HCT116 (cell line): ENCODE results near the gene MFRP. TPM values are rescaled to one million over a fixed set of nuclear protein-coding genes. Genes with fewer than 3 reads are reported as not detected.

Experiments used
- ATAC-seq: fragments of 200-7000 bp; cut with Tn5 transposase; 2 replicates; pipeline ENCODE4 v1.9.1; 2020; ENCODE audit warnings: mild to moderate bottlenecking, moderate library complexity
- BruUV-seq: library from RNA; stranded (reverse); fragments of 400-500 nt; replicated peaks from 2 replicates; lab custom pipeline; 2021; lab: Mats Ljungman, UMichigan
- CTCF ChIA-PET: fragments of 300-600 bp; sonication (Branson Sonifier 250); formaldehyde crosslinking; loops from one replicate; lab custom pipeline; 2021; ENCODE audit warnings: antibody characterized with exemption; lab: Charles Lee
- POLR2A ChIA-PET: fragments of 300-600, 350-600 bp; sonication (Branson Sonifier 250); formaldehyde crosslinking; loops from one replicate; lab custom pipeline; 2021; ENCODE audit warnings: antibody characterized with exemption; lab: Charles Lee
- RAD21 ChIA-PET, 2 experiments: fragments of 300-600 bp; sonication (Branson Sonifier 250); formaldehyde crosslinking; loops; one replicate each; lab custom pipeline; 2023; ENCODE audit warnings: low total read pairs in 2 of 2; ENCODE audit not compliant: uncharacterized antibody in 2 of 2, unreplicated experiment in 2 of 2, low non-redundant PET in 1 of 2; lab: Charles Lee
- DNase-seq: peaks from one replicate; pipeline ENCODE4 v3.0.0-alpha.2; 2010; ENCODE audit warnings: low read depth, low spot score
- H2AFZ ChIP-seq: fragments of 200-600 bp; shearing (Covaris generic), sonication (generic); 2 replicates; pipeline ENCODE4 v1.6.1; 2017; ENCODE audit warnings: low read depth, mixed run types, mixed read lengths, antibody characterized with exemption, low read length; ENCODE audit not compliant: poor library complexity, severe bottlenecking
- H3K27ac ChIP-seq: 2 replicates; pipeline ENCODE4 v1.5.1; 2012; ENCODE audit warnings: low read depth, low read length
- H3K27me3 ChIP-seq: fragments of 200-600 bp; sonication (generic); 2 replicates; pipeline ENCODE4 v1.6.1; 2016; ENCODE audit warnings: mixed run types, low read length, mixed read lengths; ENCODE audit not compliant: insufficient read depth
- H3K36me3 ChIP-seq, 2 experiments: fragments of 200-500 bp in 1 of 2; fragments of 200-600 bp in 1 of 2; sonication (Bioruptor generic) in 1 of 2; sonication (generic) in 1 of 2; 2 replicates each; pipeline versions ENCODE4 v1.5.1 to v1.6.1; 2014 to 2016; ENCODE audit warnings: low read length in 2 of 2, inconsistent platforms in 1 of 2, mixed read lengths in 1 of 2, mixed run types in 1 of 2; ENCODE audit not compliant: insufficient read depth in 2 of 2, control insufficient read depth in 1 of 2
- H3K4me1 ChIP-seq, 2 experiments: fragments of 200-600 bp in 1 of 2; sonication (generic) in 1 of 2; 2 replicates each; pipeline versions ENCODE4 v1.5.1 to v1.6.1; 2012 to 2017; ENCODE audit warnings: low read length in 2 of 2, inconsistent platforms in 1 of 2, mild to moderate bottlenecking in 1 of 2, mixed read lengths in 1 of 2, mixed run types in 1 of 2, moderate library complexity in 1 of 2; ENCODE audit not compliant: insufficient read depth in 2 of 2, control insufficient read depth in 1 of 2
- H3K4me2 ChIP-seq: fragments of 200-600 bp; sonication (generic); 2 replicates; pipeline ENCODE4 v1.6.1; 2017; ENCODE audit warnings: mixed run types, low read length, mixed read lengths
- H3K4me3 ChIP-seq, 2 experiments: fragments of 200-600 bp in 1 of 2; sonication (generic) in 1 of 2; replicated peaks in 1 of 2; 2 replicates each; pipeline ENCODE4 v1.5.1; 2011 to 2016; ENCODE audit warnings: low read length in 2 of 2, control low read depth in 1 of 2, low read depth in 1 of 2, mild to moderate bottlenecking in 1 of 2, mixed read lengths in 1 of 2, mixed run types in 1 of 2
- H3K79me2 ChIP-seq: fragments of 200-600 bp; sonication (generic); 2 replicates; pipeline ENCODE4 v1.6.1; 2017; ENCODE audit warnings: mild to moderate bottlenecking, mixed run types, low read length, moderate library complexity, mixed read lengths; ENCODE audit not compliant: insufficient read depth
- H3K9ac ChIP-seq: fragments of 200-600 bp; sonication (generic); 2 replicates; pipeline ENCODE4 v1.6.1; 2016; ENCODE audit warnings: low read length, mixed read lengths
- H3K9me2 ChIP-seq: fragments of 200-600 bp; sonication (generic), shearing (Covaris generic); 2 replicates; pipeline ENCODE4 v1.6.1; 2017; ENCODE audit warnings: mixed run types, mild to moderate bottlenecking, moderate library complexity; ENCODE audit not compliant: insufficient read depth
- H3K9me3 ChIP-seq, 2 experiments: fragments of 200-500 bp in 1 of 2; fragments of 200-600 bp in 1 of 2; sonication (Bioruptor generic) in 1 of 2; sonication (generic) in 1 of 2; 2 replicates each; pipeline ENCODE4 v1.6.1; 2014 to 2017; ENCODE audit warnings: low read length in 2 of 2, mixed read lengths in 2 of 2, inconsistent platforms in 1 of 2, low read depth in 1 of 2, mild to moderate bottlenecking in 1 of 2, mixed run types in 1 of 2, moderate library complexity in 1 of 2; ENCODE audit not compliant: control insufficient read depth in 1 of 2, insufficient read depth in 1 of 2
- H4K20me1 ChIP-seq: fragments of 200-600 bp; sonication (generic), shearing (Covaris generic); 2 replicates; pipeline ENCODE4 v1.6.1; 2017; ENCODE audit warnings: mixed run types, mild to moderate bottlenecking, moderate library complexity; ENCODE audit not compliant: insufficient read depth
- CBX3 ChIP-seq: IDR thresholded peaks from 2 replicates; pipeline ENCODE4 v1.6.1; 2012; ENCODE audit warnings: low read depth
- CEBPB ChIP-seq: IDR thresholded peaks from 2 replicates; pipeline ENCODE4 v1.6.1; 2012; ENCODE audit warnings: low read depth
- EGR1 ChIP-seq: IDR thresholded peaks from 2 replicates; pipeline ENCODE4 v1.6.1; 2012; ENCODE audit warnings: low read depth
- ELF1 ChIP-seq: IDR thresholded peaks from 2 replicates; pipeline ENCODE4 v1.6.1; 2012; ENCODE audit warnings: low read depth, borderline replicate concordance
- EZH2 ChIP-seq: fragments of 200-600 bp; sonication (generic); IDR thresholded peaks from 2 replicates; pipeline ENCODE4 v1.6.1; 2017; ENCODE audit warnings: antibody characterized with exemption, mixed run types
- EZH2phosphoT487 ChIP-seq: fragments of 200-600 bp; IDR thresholded peaks from 2 replicates; pipeline ENCODE4 v1.6.1; 2018; ENCODE audit warnings: antibody characterized with exemption, borderline replicate concordance
- FOSL1 ChIP-seq: IDR thresholded peaks from 2 replicates; pipeline ENCODE4 v1.6.1; 2012; ENCODE audit warnings: low read depth
- JUND ChIP-seq: IDR thresholded peaks from 2 replicates; pipeline ENCODE4 v1.6.1; 2012
- POLR2A ChIP-seq: IDR thresholded peaks from 2 replicates; pipeline ENCODE4 v1.7.0; 2011; ENCODE audit warnings: borderline replicate concordance; ENCODE audit not compliant: insufficient read depth, insufficient read length; ENCODE audit errors: extremely low read depth
- POLR2AphosphoS5 ChIP-seq: IDR thresholded peaks from 2 replicates; pipeline ENCODE4 v1.6.1; 2011; ENCODE audit warnings: mild to moderate bottlenecking, low read depth, low read length, moderate library complexity
- RAD21 ChIP-seq: IDR thresholded peaks from 2 replicates; pipeline ENCODE4 v1.6.1; 2012; ENCODE audit warnings: low read depth, mild to moderate bottlenecking
- SIN3A ChIP-seq: IDR thresholded peaks from 2 replicates; pipeline ENCODE4 v1.6.1; 2012; ENCODE audit warnings: low read depth
- SP1 ChIP-seq: IDR thresholded peaks from 2 replicates; pipeline ENCODE4 v1.6.1; 2012; ENCODE audit warnings: low read depth
- SRF ChIP-seq: IDR thresholded peaks from 2 replicates; pipeline ENCODE4 v1.6.1; 2012; ENCODE audit warnings: low read depth
- TCF7L2 ChIP-seq: IDR thresholded peaks from 2 replicates; pipeline ENCODE4 v1.7.0; 2011; ENCODE audit warnings: borderline replicate concordance, inconsistent platforms; ENCODE audit not compliant: insufficient read depth, insufficient read length; ENCODE audit errors: extremely low read depth
- ZFX ChIP-seq: fragments of 450-650 bp; IDR thresholded peaks from 2 replicates; pipeline ENCODE4 v1.6.1; 2017
- intact Hi-C: fragments of 100-400 bp; cut with micrococcal nuclease; formaldehyde crosslinking; loops from 2 replicates; pipeline ENCODE4 v1.10.0; 2022
- total RNA-seq: library from RNA; stranded (reverse); gene quantifications from one replicate; pipeline ENCODE4 v1.2.1, GENCODE V29; 2021; ENCODE audit not compliant: unreplicated experiment
- TF ChIP-seq, protein P1 (sequence below): IDR thresholded peaks from 2 replicates; pipeline ENCODE4 v1.6.1; 2012
- TF ChIP-seq, protein P2 (sequence below): IDR thresholded peaks from 2 replicates; pipeline ENCODE4 v1.6.1; 2012; ENCODE audit warnings: low read depth
- TF ChIP-seq, protein P3 (sequence below), 3 experiments: fragments of 200-600 bp in 1 of 3; sonication (generic) in 1 of 3; IDR thresholded peaks in 2 of 3; conservative IDR thresholded peaks in 1 of 3; 2 replicates each; pipeline ENCODE4 v1.5.1; 2012 to 2017; ENCODE audit warnings: low read depth in 2 of 3, low read length in 2 of 3, antibody characterized with exemption in 1 of 3, borderline replicate concordance in 1 of 3, control low read depth in 1 of 3, mild to moderate bottlenecking in 1 of 3, mixed read lengths in 1 of 3, mixed run types in 1 of 3, moderate library complexity in 1 of 3; ENCODE audit not compliant: insufficient read depth in 1 of 3

Gene MFRP
- total RNA-seq, 1 experiment from 2014 or later, result not detected

- ATAC-seq, result no peak
- TF ChIP-seq SRF, result no peak
- TF ChIP-seq JUND, result no peak
- TF ChIP-seq, protein P1, sequence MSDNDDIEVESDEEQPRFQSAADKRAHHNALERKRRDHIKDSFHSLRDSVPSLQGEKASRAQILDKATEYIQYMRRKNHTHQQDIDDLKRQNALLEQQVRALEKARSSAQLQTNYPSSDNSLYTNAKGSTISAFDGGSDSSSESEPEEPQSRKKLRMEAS, result no peak
- TF ChIP-seq EZH2, result no peak
- TF ChIP-seq RAD21, result no peak
- no peak for TF ChIP-seq EGR1
- TF ChIP-seq ELF1, result no peak
- TF ChIP-seq EZH2phosphoT487, result no peak
- no peak for TF ChIP-seq FOSL1
- no peak for TF ChIP-seq SP1
- TF ChIP-seq, protein P2, sequence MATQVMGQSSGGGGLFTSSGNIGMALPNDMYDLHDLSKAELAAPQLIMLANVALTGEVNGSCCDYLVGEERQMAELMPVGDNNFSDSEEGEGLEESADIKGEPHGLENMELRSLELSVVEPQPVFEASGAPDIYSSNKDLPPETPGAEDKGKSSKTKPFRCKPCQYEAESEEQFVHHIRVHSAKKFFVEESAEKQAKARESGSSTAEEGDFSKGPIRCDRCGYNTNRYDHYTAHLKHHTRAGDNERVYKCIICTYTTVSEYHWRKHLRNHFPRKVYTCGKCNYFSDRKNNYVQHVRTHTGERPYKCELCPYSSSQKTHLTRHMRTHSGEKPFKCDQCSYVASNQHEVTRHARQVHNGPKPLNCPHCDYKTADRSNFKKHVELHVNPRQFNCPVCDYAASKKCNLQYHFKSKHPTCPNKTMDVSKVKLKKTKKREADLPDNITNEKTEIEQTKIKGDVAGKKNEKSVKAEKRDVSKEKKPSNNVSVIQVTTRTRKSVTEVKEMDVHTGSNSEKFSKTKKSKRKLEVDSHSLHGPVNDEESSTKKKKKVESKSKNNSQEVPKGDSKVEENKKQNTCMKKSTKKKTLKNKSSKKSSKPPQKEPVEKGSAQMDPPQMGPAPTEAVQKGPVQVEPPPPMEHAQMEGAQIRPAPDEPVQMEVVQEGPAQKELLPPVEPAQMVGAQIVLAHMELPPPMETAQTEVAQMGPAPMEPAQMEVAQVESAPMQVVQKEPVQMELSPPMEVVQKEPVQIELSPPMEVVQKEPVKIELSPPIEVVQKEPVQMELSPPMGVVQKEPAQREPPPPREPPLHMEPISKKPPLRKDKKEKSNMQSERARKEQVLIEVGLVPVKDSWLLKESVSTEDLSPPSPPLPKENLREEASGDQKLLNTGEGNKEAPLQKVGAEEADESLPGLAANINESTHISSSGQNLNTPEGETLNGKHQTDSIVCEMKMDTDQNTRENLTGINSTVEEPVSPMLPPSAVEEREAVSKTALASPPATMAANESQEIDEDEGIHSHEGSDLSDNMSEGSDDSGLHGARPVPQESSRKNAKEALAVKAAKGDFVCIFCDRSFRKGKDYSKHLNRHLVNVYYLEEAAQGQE, result no peak
- TF ChIP-seq POLR2A, result no peak
- TF ChIP-seq CEBPB, result no peak
- TF ChIP-seq POLR2AphosphoS5, result no peak
- TF ChIP-seq TCF7L2, result no peak
- TF ChIP-seq, protein P3, sequence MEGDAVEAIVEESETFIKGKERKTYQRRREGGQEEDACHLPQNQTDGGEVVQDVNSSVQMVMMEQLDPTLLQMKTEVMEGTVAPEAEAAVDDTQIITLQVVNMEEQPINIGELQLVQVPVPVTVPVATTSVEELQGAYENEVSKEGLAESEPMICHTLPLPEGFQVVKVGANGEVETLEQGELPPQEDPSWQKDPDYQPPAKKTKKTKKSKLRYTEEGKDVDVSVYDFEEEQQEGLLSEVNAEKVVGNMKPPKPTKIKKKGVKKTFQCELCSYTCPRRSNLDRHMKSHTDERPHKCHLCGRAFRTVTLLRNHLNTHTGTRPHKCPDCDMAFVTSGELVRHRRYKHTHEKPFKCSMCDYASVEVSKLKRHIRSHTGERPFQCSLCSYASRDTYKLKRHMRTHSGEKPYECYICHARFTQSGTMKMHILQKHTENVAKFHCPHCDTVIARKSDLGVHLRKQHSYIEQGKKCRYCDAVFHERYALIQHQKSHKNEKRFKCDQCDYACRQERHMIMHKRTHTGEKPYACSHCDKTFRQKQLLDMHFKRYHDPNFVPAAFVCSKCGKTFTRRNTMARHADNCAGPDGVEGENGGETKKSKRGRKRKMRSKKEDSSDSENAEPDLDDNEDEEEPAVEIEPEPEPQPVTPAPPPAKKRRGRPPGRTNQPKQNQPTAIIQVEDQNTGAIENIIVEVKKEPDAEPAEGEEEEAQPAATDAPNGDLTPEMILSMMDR (IDR thresholded peaks at IDR 0.05 in 2 of 3, conservative IDR thresholded peaks at IDR 0.05 in 1 of 3; ENCODE audit: borderline replicate concordance in 1 of 3, insufficient read depth in 1 of 3, low read depth in 2 of 3, low read length in 2 of 3), result no peak
- no peak for TF ChIP-seq CBX3
- TF ChIP-seq SIN3A, result no peak
- no peak for TF ChIP-seq ZFX
These were observed 30.8 kb upstream of the MFRP start for GRCh38 chr11:119377112-119377901.

More at GRCh38 chr11:119377112-119377901, 30.8 kb upstream of the MFRP start:
- Histone ChIP-seq H3K9me2 (no peaks in the 10 kb centered on the region), H3K27me3 (no peaks in the 10 kb centered on the region), H2AFZ (no peak overlapping the region), H3K9me3 (no peaks in the 10 kb centered on the region), H3K27ac (no peak overlapping the region), H3K4me1 (peaks cover 6 to 35% of the 10 kb centered on the region in 2 experiments; a peak in 3 of 4 replicates), H4K20me1 (no peaks in the 10 kb centered on the region), H3K4me3 (no peak overlapping the region), H3K9ac (no peak overlapping the region), H3K4me2 (0 out of 2 replicates have a peak overlapping the region, but pooled peaks have one; percentile 8), H3K36me3 (no peaks in the 10 kb centered on the region), H3K79me2 (no peaks in the 10 kb centered on the region)
- ChIA-PET RAD21 (no interaction called here), CTCF (interaction anchor here (0.6 to 7.5 kb wide), 6 partner anchors 21 to 765 kb away, joined by 3 to 54 read pairs (median 3); no protein-coding TSS in a partner anchor), POLR2A (no interaction called here)
- BruUV-seq, result no TSS peak
- no peak for DNase-seq
- intact Hi-C loops, result no loop called here
